HG03432 (cell line): Measurements from ENCODE around the gene QRICH1.
A peak's percentile ranks its signal among the peaks of the same experiment; 100 is the strongest.
"Not testable (repeated sequence)": the region's sequence is repeated elsewhere in the genome, so short reads cannot be mapped to it uniquely, and the experiment has no call there.

ENCODE experiments used
- ATAC-seq: cut with Tn5 transposase; IDR thresholded peaks from one replicate; pipeline ENCODE4 v1.9.1; 2021; ENCODE audit warnings: mild to moderate bottlenecking, moderate library complexity; ENCODE audit not compliant: unreplicated experiment

The QRICH1 gene

DNA sequence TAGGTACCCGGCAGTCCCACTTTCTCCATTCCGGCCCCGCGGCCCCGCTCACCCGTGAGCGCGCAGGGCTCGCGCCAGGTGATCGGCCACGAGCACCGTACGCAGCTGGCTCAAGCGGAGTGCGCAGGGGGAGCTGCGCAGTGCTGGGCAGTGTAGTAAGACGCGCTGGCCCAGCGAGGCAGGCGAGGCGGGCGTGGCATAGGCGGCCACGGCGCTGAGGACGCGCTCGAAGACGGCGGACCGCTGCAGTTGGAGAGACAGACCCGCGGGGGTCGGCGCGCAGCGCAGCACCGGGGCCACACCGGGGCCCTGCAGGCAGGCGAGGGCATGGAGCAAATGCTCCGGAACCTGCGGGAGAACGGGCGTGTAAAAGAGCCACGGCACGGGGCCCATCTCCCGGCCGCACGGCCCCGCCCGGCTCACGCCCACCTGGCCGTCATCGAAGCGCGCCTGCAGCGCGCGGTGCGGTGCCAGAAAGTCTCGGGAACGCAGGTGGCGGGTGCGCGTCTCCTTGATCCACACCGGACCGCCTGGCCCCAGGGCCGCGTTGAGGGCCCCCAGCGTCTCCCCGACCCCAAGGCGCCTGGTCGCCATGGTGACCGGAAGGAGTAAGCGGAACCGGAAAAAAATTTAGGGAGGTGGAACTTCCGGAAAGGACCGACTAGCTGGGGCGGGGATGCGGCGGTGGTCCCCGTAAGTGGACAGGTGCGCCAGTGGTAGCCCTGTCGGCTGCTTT, 75.7 kb downstream of the QRICH1 start, which contains the start of gene DALRD3:
DALRD3 (minus strand) TSS at position 610 of the 736 bp plus-strand sequence; CDS start at position 594, 16 bp downstream.
- ATAC-seq = no peak

DNA sequence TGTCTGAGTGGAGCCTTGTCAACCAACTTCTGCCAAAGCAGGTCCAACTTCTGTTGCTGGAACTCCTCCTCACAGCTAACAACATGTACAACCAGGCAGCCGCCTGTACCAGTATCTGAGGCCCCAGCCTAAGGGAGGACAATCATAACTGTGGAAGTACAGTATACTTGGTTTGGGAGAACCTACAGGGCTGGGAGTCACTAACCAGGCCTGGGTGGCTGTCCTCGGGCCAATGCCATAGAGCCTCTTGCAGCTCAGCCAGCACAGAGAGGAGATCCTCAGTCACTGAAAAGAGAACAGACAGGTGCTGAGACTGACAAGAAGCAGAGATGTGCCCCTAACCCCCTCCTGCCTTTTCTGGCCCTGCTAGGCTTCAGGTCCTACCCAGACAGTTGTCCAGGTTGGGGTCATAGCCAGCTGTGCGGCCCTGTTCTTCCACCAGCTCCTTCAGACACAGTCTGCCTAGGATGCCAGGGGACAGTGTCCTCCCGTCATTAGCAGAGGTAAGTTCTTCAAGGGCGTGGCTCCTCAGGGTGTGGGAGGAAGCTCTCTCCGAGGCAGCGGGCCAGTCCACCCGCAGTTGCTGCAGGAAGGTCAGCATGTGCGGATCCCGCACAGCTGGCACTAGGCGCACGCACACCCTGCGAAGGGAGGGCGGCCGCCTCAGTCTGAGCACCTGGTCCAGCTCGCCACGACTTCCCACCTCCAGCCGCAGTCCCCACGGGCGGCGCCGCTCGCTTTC, 76.5 kb downstream of the QRICH1 start:
- no peak for ATAC-seq

DNA sequence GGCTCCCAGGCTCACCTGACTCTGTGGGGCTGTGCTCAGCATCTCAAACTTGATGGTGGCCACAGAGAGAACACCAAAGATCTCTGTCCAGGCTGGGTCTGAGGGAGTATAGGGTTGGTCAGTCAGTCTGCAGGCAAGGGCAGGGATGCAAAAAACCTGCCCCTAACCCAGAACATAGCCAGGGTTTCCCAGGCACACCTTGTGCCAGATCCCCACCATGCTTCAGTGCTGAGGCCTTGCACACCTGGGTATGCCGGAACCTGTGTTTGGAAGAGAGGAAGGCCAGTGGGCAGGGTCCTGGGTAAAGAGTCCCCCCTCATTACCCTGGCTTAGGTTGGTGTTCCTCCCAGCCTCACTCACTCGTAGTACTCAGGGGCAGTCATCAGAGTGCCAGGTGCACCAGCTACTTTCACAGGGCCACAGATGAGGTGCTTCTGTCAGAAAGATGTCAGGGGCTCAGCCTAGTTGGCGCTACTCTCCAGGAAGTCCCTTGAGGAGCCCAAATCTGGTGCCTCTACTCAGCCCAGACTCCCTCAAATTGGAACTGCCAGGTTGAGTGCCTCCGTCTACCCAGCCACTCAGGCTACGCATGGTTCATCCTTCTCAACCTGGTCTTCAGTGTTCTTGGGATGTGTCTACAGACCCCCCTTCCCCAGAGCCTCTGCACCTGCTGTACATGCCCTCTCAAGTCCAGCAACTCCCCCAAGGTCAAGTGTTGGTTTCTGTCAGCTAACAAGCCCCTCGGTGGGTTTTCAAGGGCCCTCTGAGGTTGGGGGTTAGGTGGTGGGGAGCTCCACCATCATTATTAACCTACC, 77.2 kb downstream of the QRICH1 start:
- ATAC-seq = no peak

DNA sequence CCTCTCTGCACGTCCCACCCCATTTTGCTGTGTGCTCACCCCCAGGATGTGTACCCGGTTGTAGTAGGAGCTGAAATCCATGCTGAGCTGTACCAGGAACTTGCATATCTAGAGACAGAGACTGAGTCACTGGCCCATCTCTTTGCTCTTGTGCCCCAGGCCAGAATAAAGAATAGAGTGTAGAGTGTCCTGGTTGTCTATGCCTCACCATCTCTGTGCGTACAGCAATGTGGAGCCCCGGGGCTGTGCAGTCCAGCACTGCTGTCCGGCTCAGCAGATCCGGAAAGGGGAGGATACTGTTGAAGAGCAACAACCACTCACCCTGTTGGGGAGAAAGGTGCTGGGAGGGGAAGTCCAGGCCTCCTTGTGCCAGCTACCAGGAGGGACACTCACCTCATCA, 78.1 kb downstream of the QRICH1 start:
- no peak for ATAC-seq

DNA sequence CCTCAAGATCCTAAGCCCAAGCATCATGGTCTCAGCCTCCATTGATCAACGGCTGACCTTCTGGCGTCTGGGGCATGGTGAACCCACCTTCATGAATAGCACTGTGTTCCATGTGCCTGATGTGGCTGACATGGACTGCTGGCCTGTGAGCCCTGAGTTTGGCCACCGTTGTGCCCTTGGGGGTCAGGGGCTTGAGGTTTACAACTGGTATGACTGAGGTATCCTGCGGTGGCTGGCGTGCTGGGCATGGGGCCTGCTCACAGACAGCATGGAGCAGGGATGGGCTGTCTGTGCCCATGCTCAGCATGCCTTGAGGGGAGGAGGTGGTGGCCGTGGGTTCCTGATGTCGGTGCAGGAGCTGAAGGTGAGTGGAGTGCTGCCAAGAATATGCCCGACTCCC, 78.8 kb downstream of the QRICH1 start:
- no peak for ATAC-seq

DNA sequence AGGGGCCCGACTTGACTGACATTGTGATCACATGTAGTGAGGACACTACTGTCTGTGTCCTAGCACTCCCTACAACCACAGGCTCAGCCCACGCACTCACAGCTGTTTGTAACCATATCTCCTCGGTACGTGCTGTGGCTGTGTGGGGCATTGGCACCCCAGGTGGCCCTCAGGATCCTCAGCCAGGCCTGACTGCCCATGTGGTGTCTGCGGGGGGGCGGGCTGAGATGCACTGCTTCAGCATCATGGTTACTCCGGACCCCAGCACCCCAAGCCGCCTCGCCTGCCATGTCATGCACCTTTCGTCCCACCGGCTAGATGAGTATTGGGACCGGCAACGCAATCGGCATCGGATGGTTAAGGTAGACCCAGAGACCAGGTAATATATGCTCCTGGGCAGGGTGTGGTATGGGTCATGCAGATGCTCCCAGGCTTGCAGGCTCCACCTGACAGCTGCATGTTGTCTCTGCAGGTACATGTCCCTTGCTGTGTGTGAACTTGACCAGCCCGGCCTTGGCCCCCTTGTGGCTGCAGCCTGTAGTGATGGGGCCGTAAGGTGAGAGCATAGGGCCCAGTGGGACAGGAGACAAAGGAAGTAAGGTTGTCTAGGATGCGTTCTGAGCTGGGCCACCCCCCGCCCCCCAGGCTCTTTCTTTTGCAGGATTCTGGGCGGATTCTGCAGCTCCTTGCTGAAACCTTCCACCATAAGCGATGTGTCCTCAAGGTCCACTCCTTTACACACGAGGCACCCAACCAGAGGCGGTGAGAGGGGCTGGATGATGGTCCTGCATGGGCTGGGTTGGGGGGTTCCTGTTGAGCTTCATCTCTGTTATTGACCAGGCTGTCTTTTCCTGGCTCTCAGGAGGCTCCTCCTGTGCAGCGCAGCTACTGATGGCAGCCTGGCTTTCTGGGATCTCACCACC, 79.9 kb downstream of the QRICH1 start:
- ATAC-seq = no peak

DNA sequence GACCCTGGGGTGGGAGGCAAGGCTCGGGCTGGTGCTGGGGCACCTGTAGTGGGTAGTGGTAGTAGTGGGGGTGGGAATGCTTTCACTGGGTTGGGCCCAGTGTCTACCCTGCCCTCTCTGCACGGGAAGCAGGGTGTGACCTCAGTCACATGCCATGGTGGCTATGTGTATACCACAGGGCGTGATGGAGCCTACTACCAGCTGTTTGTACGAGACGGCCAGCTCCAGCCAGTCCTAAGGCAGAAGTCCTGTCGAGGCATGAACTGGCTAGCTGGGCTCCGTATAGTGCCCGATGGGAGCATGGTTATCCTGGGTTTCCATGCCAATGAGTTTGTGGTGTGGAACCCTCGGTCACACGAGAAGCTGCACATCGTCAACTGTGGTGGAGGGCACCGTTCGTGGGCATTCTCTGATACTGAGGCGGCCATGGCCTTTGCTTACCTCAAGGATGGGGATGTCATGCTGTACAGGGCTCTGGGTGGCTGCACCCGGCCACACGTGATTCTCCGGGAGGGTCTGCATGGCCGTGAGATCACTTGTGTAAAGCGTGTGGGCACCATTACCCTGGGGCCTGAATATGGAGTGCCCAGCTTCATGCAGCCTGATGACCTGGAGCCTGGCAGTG, 80.6 kb downstream of the QRICH1 start:
- ATAC-seq = no peak

DNA sequence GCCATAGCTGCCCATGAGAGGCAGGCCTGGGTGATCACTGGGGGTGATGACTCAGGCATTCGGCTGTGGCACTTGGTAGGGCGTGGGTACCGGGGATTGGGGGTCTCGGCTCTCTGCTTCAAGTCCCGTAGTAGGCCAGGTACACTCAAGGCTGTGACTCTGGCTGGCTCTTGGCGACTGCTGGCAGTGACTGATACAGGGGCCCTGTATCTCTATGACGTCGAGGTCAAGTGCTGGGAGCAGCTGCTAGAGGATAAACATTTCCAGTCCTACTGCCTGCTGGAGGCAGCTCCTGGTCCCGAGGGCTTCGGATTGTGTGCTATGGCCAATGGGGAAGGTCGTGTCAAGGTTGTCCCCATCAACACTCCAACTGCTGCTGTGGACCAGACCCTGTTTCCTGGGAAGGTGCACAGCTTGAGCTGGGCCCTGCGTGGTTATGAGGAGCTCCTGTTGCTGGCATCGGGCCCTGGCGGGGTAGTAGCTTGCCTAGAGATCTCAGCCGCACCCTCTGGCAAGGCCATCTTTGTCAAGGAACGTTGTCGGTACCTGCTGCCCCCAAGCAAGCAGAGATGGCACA, 81.3 kb downstream of the QRICH1 start:
- ATAC-seq = no peak

DNA sequence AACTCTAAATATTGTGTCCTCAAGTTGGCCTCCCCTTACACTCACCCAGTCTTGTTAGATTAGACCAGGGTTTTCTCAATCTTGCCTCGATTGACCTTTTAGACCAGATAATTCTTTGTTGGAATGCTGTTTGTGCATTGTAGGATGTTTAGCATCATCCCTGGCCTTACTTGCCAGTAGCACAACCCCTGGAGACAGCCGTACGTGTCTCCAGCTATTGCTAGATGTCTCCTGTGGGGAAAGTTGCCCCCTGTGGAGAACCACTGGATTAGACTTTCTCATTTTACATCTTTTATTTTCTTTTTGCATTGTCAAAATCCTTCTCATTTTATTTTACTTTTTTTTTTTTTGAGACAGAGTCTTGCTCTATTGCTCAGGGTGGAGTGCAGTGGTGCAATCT, 84.5 kb downstream of the QRICH1 start:
- no peak for ATAC-seq

DNA sequence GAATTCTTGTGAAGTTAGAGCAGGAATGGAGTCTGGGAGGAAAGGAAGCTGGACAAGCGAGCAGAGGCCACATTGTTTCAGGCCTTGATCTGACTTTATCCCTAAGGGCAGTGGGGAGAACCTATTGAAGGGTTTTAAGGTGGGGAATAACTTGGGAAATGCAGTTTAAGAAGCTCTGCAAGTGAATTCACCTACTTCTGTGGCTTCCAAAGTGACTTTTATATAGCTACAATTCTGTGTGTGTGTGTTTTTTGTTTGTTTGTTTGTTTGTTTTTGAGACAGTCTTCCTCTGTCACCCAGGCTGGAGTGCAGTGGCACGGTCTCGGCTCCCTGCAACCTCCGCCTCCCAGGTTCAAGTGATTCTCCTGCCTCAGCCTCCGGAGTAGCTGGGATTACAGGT, 85.2 kb downstream of the QRICH1 start:
- ATAC-seq = not testable (repeated sequence)

DNA sequence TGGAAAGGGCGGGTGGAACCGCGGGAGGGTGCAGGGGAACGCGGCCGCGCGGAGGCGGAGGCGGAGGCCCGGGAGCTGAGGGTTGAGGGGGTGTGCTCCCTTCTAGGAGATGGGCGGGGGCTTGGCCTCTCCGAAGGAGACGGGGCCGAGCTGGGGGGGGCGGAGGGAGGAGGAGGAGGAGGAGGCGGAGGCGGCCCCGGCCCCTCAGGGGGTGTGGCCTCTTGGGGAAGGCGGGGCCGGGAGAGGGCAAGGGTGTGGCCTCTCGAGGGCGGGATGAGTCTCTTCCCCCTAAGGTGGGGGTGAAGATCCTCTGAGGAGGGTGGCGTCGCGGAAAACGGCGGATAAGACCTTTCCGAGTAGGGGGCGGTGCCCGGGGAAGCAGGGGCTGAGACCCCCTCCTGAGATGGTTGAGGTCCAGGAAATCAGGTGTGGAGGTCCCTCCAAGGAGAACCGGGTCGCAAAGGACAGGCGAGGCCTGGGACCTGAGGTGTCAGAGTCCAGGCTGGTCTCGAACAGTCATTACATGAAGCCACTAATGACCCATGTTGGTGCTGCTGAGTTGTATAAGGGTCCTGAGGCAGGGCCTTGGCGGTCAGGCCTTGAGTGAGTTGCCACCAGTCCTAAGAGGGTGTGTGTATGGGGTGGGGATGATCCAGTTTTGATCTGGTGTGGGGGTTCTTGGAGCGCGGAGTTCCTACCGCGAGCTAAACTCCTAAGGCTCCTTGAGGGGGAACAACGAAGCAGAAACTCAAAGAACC, 85.9 kb downstream of the QRICH1 start:
- peak; percentile 40 for ATAC-seq

DNA sequence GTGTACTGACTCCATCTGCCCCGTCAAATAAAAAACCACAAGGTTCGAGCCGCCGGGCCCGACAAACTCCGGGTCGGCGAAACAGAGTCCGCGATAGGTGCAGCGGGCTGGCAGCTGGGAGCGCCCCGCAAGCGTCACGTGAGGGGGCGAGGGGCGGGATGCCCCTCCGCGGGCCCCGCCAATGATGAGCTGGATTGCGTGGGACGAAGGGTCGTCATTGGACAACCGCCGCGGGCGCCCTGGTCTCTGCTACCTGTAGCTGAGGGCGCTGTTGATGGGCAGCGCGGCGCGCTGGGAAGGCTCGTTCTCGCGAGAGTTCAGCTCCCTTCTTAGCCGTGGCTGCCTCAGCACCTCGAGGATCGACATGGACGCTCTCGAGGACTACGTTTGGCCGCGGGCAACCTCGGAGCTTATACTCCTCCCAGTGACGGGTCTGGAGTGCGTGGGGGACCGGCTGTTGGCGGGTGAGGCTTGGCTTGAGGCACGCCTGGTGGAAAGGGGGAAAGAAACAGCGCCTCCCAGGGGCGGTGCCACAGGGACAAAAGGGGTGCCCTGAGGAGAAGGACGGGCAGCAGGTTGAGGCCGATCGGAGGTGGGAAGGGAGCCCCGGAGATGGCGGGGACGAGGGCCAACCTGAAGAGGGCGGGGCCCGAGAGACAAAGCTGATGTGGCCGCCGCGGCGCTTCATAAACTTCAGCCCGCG, 86.7 kb downstream of the QRICH1 start, which contains the start of gene WDR6:
WDR6 (plus strand) TSS at position 324 of the 703 bp plus-strand sequence; CDS start at position 365, 41 bp downstream.
- peak; percentile 92 for ATAC-seq

DNA sequence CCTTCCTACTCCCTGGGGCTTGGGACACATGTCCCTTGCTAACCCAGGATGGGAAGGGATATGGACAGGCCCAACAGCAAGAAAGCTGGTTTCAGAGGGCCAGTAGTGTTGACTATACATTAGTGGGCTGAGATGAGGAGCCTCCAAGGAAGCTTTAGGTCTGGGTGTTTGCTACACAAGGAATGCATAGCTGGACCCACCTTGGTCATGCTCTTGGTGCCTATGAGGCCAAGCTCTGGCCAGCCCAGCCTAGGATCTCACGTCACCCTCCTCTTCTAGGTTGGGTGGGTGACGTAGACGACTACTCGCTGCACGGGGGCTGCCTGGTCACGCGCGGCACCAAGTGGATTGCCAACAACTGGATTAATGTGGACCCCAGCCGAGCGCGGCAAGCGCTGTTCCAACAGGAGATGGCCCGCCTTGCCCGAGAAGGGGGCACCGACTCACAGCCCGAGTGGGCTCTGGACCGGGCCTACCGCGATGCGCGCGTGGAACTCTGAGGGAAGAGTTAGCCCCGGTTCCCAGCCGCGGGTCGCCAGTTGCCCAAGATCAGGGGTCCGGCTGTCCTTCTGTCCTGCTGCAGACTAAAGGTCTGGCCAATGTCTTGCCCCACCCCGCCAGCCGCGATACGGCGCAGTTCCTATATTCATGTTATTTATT, 87.3 kb downstream of the QRICH1 start:
- ATAC-seq = peak; percentile 1

DNA sequence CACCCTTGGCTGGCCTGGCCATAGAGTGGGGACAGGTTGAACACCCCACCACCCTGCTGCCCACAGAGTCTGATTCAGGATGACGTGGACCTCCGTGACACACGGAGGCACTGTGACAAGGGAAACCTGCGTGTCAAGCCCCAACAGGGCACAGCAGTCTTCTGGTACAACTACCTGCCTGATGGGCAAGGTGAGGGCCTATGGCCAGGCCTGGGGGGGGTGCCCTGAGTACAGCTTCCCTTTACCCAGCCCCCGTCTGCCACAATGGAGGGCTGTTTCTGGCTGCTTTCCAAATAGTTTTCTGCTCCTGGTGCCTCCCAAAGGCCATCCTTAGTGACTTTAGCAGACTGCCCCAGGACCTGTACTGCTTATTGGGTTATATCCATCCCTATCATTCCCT, 87.9 kb downstream of the QRICH1 start:
- ATAC-seq = no peak

DNA sequence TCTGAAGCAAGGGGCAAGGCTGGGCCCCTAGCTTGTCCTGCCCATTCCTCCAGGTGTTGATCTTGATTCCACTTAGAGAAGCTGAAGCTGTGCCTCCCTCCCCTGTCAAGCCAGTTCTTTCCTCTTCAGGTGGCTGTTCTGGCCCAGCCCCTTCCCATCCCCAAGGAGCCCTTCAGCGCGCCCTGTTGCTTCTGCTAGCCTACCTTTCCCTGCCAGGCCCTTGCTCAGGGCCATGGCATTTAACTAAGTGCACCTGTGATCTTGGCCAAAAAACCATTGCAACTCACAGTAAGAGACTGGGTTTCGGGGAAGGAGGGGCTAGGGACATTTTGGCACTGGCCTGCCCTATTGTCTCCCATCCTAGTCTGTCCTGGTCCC, 88.6 kb downstream of the QRICH1 start:
- ATAC-seq = no peak

DNA sequence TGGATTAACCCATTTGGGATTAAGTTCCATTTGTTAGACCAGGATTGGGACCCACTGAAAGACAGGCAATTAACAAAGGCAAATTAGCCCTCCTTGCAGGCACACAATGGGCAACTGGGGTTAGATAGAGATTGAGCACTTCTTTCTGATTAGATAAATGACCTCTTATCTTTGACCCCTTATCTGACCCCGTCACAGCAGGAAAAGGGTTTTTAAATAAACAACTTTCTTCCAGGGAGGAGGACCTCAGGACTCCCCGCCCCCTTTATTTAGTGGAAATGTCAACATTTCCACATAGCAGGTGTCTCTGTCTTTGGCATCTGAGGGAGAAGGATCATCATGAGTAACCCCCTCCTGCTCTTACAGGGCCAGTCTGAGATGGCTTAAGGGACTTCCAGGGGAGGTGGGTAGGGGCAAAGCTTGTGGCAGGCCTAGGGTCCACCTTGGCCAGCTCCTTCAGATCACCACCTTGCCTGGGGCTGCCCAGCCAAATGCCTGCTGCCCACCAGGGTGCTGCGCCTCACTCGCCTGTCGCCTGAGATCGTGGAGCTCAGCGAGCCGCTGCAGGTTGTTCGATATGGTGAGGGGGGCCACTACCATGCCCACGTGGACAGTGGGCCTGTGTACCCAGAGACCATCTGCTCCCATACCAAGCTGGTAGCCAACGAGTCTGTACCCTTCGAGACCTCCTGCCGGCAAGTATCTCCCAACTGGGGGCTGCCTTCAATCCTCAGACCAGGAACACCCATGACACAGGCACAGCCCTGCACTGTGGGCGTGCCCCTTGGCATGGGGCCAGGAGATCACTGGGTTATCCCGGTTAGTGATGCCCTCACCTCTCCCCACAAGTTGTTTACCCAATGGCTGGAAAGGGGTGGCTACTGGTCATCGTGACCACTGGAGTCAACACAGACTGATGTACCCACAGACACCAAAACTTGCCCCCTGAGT, 89.2 kb downstream of the QRICH1 start:
- ATAC-seq = no peak

DNA sequence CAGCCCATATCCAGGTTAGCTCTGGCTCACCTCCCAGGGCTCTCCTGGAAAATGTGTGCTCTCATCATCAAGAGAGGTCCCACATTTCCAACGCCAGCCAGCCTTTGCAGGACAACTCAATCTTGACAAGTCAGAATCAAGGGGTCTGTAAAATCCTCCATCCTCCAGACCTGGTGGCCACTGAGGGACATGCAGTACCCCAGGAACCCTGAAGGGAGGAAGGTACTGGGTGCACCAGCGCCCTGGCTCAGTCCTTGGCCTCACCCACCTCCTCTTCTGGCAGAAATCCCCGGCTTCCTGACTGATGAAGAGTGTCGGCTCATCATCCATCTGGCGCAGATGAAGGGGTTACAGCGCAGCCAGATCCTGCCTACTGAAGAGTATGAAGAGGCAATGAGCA, 92.7 kb downstream of the QRICH1 start:
- no peak for ATAC-seq
